ENCODE results near the gene CCL19.

The CCL19 gene

GRCh38 chr9:34659592-34660253 is 31.4 kb downstream of the CCL19 start:
- TF ChIP-seq CTCF (IDR thresholded peaks at IDR 0.05; ENCODE audit: extremely low read depth, missing control alignments) = no peak
- DNase-seq (ENCODE audit: low spot score) = no peak

GRCh38 chr9:34658461-34658860 is 32.6 kb downstream of the CCL19 start:
- no peak for DNase-seq (ENCODE audit: low spot score)
- no peak for TF ChIP-seq CTCF (IDR thresholded peaks at IDR 0.05; ENCODE audit: extremely low read depth, missing control alignments)

- no peak for TF ChIP-seq CTCF (IDR thresholded peaks at IDR 0.05; ENCODE audit: extremely low read depth, missing control alignments)
- DNase-seq (ENCODE audit: low spot score) = no peak
These were observed 34.1 kb downstream of the CCL19 start for GRCh38 chr9:34656992-34657391.

- no peak for DNase-seq (ENCODE audit: low spot score)
- no peak for TF ChIP-seq CTCF (IDR thresholded peaks at IDR 0.05; ENCODE audit: extremely low read depth, missing control alignments)
These were observed 35.7 kb downstream of the CCL19 start for GRCh38 chr9:34655394-34655793.

- TF ChIP-seq CTCF (IDR thresholded peaks at IDR 0.05; ENCODE audit: extremely low read depth, missing control alignments) = no peak
These were observed 36.6 kb downstream of the CCL19 start for GRCh38 chr9:34654323-34655051.

GRCh38 chr9:34653151-34654072 is 37.7 kb downstream of the CCL19 start:
- no peak for TF ChIP-seq CTCF (IDR thresholded peaks at IDR 0.05; ENCODE audit: extremely low read depth, missing control alignments)
- no peak for DNase-seq (ENCODE audit: low spot score)

More at GRCh38 chr9:34654323-34655051, 36.6 kb downstream of the CCL19 start:
- DNase-seq (ENCODE audit: low spot score) = no peak
